Activated CD4-positive, alpha-beta memory T cell treated with anti-CD3 and anti-CD28 coated beads for 36 hours (primary cell): ENCODE results near the gene SEMA6A. TPM values are rescaled to one million over a fixed set of nuclear protein-coding genes. Genes with fewer than 3 reads are reported as not detected.
"Not testable (repeated sequence)": the region's sequence is repeated elsewhere in the genome, so short reads cannot be mapped to it uniquely, and the experiment has no call there.

Source experiments
- CTCF ChIA-PET: fragments of 350-600 bp; sonication (Branson Sonifier 250); formaldehyde crosslinking; loops from one replicate; lab custom pipeline; 2021; ENCODE audit warnings: antibody characterized with exemption, inconsistent platforms; lab: Charles Lee
- POLR2A ChIA-PET: fragments of 350-600 bp; sonication (Branson Sonifier 250); formaldehyde crosslinking; loops from one replicate; lab custom pipeline; 2021; ENCODE audit warnings: antibody characterized with exemption; lab: Charles Lee
- DNase-seq: peaks from one replicate; pipeline ENCODE4 v3.0.0-alpha.2; 2020
- H3K27ac Mint-ChIP-seq: one replicate; pipeline ENCODE4 v1.8.0; 2021; ENCODE audit warnings: mixed read lengths
- H3K27me3 Mint-ChIP-seq: one replicate; pipeline ENCODE4 v1.8.0; 2021; ENCODE audit warnings: mixed read lengths
- H3K36me3 Mint-ChIP-seq: one replicate; pipeline ENCODE4 v1.8.0; 2021; ENCODE audit warnings: mixed read lengths
- H3K4me1 Mint-ChIP-seq: one replicate; pipeline ENCODE4 v1.8.0; 2021; ENCODE audit warnings: low read depth, mixed read lengths
- H3K4me3 Mint-ChIP-seq: one replicate; pipeline ENCODE4 v1.8.0; 2021; ENCODE audit warnings: mild to moderate bottlenecking, mixed read lengths
- H3K9me3 Mint-ChIP-seq: one replicate; pipeline ENCODE4 v1.8.0; 2021; ENCODE audit warnings: mixed read lengths
- intact Hi-C: fragments of 100-400 bp; cut with micrococcal nuclease; formaldehyde crosslinking; loops from one replicate; pipeline ENCODE4 v1.15.1; 2023
- total RNA-seq, 2 experiments: library from RNA; stranded (reverse); gene quantifications; one replicate each; pipeline ENCODE4 v1.2.3, GENCODE V29; 2021

SEMA6A gene
- total RNA-seq, 2 experiments from 2014 or later, result not detected

- no peaks in the 10 kb centered on the region for H3K36me3 Mint-ChIP-seq
- H3K9me3 Mint-ChIP-seq, result no peaks in the 10 kb centered on the region
- intact Hi-C loops, result no loop called here
- no peaks in the 10 kb centered on the region for H3K4me1 Mint-ChIP-seq
- H3K27ac Mint-ChIP-seq, result no peak overlapping the region
- no peak overlapping the region for H3K4me3 Mint-ChIP-seq
- ChIA-PET POLR2A (no interaction called here), CTCF (no interaction called here)
- DNase-seq, result no peak
- H3K27me3 Mint-ChIP-seq, result no peaks in the 10 kb centered on the region
Observed at GRCh38 chr5:116524051-116524904, 50.3 kb downstream of the SEMA6A start.

GRCh38 chr5:116523182-116523581 lies 51.4 kb downstream of the SEMA6A start:
- intact Hi-C loops, DNase-seq, POLR2A ChIA-PET, CTCF ChIA-PET, H3K9me3 Mint-ChIP-seq, H3K27ac Mint-ChIP-seq, H3K27me3 Mint-ChIP-seq, H3K36me3 Mint-ChIP-seq, H3K4me3 Mint-ChIP-seq, H3K4me1 Mint-ChIP-seq: not testable (repeated sequence)

DNA sequence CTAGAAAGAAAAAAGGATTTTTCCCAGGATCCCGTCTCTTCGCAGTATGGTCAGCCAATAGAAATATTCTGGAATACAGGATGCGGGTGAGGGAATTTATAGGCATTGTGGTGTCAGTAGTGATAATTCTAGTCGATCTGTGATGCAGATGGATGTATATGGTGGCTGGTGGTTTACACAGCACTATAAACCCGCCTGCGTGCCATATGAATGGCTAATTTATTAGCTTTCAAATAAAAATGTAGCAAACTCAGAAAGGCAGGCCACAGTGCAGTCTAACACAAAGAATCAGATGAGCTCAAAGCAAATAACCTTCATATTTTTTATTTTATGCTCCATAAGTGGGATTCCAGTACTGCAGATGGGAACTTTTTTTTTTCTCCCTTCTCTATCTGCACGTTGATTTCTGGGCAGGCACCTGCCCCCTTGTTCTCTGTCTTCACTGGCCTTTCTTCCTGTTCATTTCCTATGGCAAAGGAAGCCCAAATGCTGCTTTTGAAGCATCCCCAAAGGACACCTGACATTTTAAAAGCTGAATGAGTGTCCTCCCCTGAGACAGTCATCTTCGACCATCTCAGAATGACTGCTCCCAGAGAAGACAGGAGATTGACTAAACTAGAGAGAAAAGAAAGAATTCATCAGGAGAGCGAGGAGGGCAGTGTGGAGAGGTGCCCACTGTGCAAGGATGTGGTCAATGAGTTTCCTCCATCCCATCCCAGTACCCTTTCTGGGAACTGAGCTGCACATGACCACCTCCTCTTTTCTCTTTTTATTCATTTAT lies 52.1 kb downstream of the SEMA6A start:
- CTCF ChIA-PET, result no interaction called here
- no peaks in the 10 kb centered on the region for H3K27me3 Mint-ChIP-seq
- H3K4me3 Mint-ChIP-seq, result no peak overlapping the region
- H3K4me1 Mint-ChIP-seq, result no peaks in the 10 kb centered on the region
- intact Hi-C loops, result no loop called here
- DNase-seq, result no peak
- no peaks in the 10 kb centered on the region for H3K36me3 Mint-ChIP-seq
- no peaks in the 10 kb centered on the region for H3K9me3 Mint-ChIP-seq
- POLR2A ChIA-PET, result no interaction called here
- no peak overlapping the region for H3K27ac Mint-ChIP-seq

DNA sequence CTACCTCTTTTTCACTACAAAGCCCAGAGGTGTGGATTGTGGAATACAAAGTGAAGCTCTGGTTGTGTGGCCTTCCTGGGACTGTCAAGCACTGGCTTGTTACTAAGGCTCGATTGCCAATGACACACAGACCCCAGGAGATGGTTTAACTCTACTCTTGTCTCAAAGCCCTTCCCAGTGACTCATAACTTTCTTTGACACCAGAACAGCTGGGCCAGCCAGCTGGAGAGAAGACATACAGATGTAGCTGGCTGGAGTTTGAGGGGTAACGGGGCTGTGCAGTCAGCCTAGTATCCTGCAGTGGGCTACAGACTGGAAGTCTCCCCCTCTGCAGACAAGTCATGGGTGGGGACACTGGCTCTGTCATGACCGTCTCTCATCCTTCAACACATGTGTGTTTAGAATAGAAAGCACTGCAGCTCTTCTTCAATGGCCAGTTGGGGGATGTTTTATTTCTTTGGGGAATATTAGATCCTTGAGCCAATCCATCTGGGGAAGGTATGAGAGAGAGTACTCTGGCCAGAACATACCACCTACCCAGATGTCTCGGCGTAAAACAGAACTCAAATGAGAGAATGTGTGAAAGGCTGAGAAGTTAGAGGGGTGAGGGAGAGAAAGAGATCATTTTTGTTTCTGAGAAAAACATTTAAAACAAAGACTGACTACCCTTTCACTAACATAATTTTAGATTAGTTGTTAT lies 53.3 kb downstream of the SEMA6A start:
- no peaks in the 10 kb centered on the region for H3K9me3 Mint-ChIP-seq
- H3K4me1 Mint-ChIP-seq, result no peaks in the 10 kb centered on the region
- H3K36me3 Mint-ChIP-seq, result no peaks in the 10 kb centered on the region
- POLR2A ChIA-PET, result no interaction called here
- no peak overlapping the region for H3K4me3 Mint-ChIP-seq
- CTCF ChIA-PET, result no interaction called here
- no peak overlapping the region for H3K27ac Mint-ChIP-seq
- no peak for DNase-seq
- intact Hi-C loops, result no loop called here
- no peaks in the 10 kb centered on the region for H3K27me3 Mint-ChIP-seq

DNA sequence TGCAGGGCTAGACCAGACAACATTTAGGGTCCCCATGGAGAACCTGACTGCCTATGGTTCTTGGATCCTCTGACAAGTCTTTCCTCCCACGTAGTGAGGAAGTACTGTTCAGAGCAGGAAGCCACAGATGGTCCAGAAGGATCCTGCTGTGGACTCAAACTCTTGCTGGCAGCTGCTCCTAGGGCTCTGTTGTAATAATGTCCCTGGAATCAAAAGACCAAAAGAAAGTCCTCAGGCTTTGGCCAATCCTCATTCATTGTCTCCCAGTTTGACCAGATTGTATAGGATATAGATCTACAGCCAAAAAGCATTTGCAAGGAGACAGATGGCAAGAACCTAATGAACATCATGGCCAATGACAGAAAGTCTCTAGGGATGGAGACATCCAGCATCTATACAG lies 53.9 kb downstream of the SEMA6A start:
- intact Hi-C loops, result no loop called here
- CTCF ChIA-PET, result no interaction called here
- DNase-seq, result no peak
- no peaks in the 10 kb centered on the region for H3K9me3 Mint-ChIP-seq
- POLR2A ChIA-PET, result no interaction called here
- no peaks in the 10 kb centered on the region for H3K36me3 Mint-ChIP-seq
- no peaks in the 10 kb centered on the region for H3K4me1 Mint-ChIP-seq
- no peak overlapping the region for H3K4me3 Mint-ChIP-seq
- H3K27ac Mint-ChIP-seq, result no peak overlapping the region
- H3K27me3 Mint-ChIP-seq, result no peaks in the 10 kb centered on the region

DNA sequence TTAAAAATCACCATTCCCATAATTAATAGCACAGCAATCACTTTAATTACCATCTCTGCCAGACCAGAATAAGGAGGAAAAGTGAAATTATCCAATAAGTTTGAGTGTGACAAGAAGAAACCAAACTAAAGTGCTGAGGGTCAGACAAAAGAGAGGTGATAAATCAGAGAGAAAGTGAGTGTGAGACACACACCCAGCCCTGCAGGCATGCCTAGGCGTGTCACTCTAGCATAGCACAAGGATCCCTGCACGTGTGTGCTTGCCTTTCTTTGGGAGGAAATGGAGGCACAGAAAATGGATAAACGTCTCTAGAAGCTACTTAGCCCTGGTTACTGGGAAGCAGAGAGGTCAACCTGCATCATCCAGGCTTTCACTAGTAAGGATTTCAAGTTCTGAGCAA lies 56.2 kb downstream of the SEMA6A start:
- DNase-seq, result no peak
- H3K36me3 Mint-ChIP-seq, result peaks cover 4% of the 10 kb centered on the region
- CTCF ChIA-PET, result no interaction called here
- H3K27me3 Mint-ChIP-seq, result no peaks in the 10 kb centered on the region
- POLR2A ChIA-PET, result no interaction called here
- intact Hi-C loops, result no loop called here
- H3K4me3 Mint-ChIP-seq, result no peak overlapping the region
- no peaks in the 10 kb centered on the region for H3K4me1 Mint-ChIP-seq
- H3K27ac Mint-ChIP-seq, result no peak overlapping the region
- H3K9me3 Mint-ChIP-seq, result peaks cover 2% of the 10 kb centered on the region

GRCh38 chr5:116517488-116517887 lies 57.1 kb downstream of the SEMA6A start:
- Mint-ChIP-seq H3K9me3 (peaks cover 2% of the 10 kb centered on the region), H3K36me3 (peaks cover 4% of the 10 kb centered on the region), H3K27me3 (no peaks in the 10 kb centered on the region), H3K4me1 (no peaks in the 10 kb centered on the region), H3K27ac (no peak overlapping the region), H3K4me3 (no peak overlapping the region)
- no peak for DNase-seq
- intact Hi-C loops, result no loop called here
- CTCF ChIA-PET, result no interaction called here
- POLR2A ChIA-PET, result no interaction called here

GRCh38 chr5:116516021-116516420 lies 58.6 kb downstream of the SEMA6A start:
- ChIA-PET POLR2A (no interaction called here), CTCF (no interaction called here)
- H3K9me3 Mint-ChIP-seq, result peaks cover 2% of the 10 kb centered on the region
- H3K27me3 Mint-ChIP-seq, result no peaks in the 10 kb centered on the region
- DNase-seq, result no peak
- H3K4me1 Mint-ChIP-seq, result no peaks in the 10 kb centered on the region
- no peak overlapping the region for H3K27ac Mint-ChIP-seq
- intact Hi-C loops, result no loop called here
- H3K36me3 Mint-ChIP-seq, result peaks cover 4% of the 10 kb centered on the region
- no peak overlapping the region for H3K4me3 Mint-ChIP-seq

- Mint-ChIP-seq H3K4me3 (no peak overlapping the region), H3K4me1 (no peaks in the 10 kb centered on the region), H3K27ac (no peak overlapping the region), H3K36me3 (peaks cover 4% of the 10 kb centered on the region), H3K9me3 (peaks cover 2% of the 10 kb centered on the region), H3K27me3 (no peaks in the 10 kb centered on the region)
- ChIA-PET POLR2A (no interaction called here), CTCF (no interaction called here)
- intact Hi-C loops, result no loop called here
- no peak for DNase-seq
Observed at GRCh38 chr5:116514421-116514970, 60.1 kb downstream of the SEMA6A start.

DNA sequence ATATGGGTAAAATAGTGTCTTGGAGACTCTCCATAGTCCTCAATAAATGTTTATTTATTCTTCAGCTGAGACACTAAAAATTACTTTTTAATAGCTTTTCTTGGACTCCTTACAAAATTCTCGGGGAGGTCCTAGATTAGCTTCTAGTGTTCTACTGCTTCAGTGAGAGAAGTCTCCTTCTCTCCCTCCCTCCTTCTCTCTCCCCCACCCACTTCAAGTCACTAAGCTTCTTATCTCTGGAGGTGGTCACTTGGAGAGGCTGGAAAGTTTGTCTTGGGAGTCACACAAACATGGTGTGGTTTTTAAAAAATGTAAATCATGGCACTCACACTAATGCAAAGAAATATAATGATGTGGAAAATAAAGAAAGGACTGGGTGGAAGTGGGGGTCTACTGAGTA lies 64.1 kb downstream of the SEMA6A start:
- H3K36me3 Mint-ChIP-seq, result peaks cover 4% of the 10 kb centered on the region
- H3K27me3 Mint-ChIP-seq, result no peaks in the 10 kb centered on the region
- H3K4me3 Mint-ChIP-seq, result no peak overlapping the region
- no peaks in the 10 kb centered on the region for H3K4me1 Mint-ChIP-seq
- H3K27ac Mint-ChIP-seq, result no peak overlapping the region
- no peak for DNase-seq
- ChIA-PET POLR2A (no interaction called here), CTCF (no interaction called here)
- peaks cover 2% of the 10 kb centered on the region for H3K9me3 Mint-ChIP-seq
- intact Hi-C loops, result no loop called here

GRCh38 chr5:116509483-116510244 lies 65.0 kb downstream of the SEMA6A start:
- ChIA-PET POLR2A (no interaction called here), CTCF (no interaction called here)
- Mint-ChIP-seq H3K27ac (no peak overlapping the region), H3K27me3 (no peaks in the 10 kb centered on the region), H3K4me1 (no peaks in the 10 kb centered on the region), H3K9me3 (peaks cover 2% of the 10 kb centered on the region), H3K36me3 (peaks cover 4% of the 10 kb centered on the region), H3K4me3 (no peak overlapping the region)
- intact Hi-C loops, result no loop called here
- DNase-seq, result no peak
